WTC11 (cell line): ENCODE data around the gene TIAM2. TPM values are rescaled to one million over a fixed set of nuclear protein-coding genes. Genes with fewer than 3 reads are reported as not detected.

ENCODE experiments used
- ATAC-seq: fragments of 200-7000 bp; cut with Tn5 transposase; 2 replicates; pipeline ENCODE4 v1.10.0; 2021; ENCODE audit warnings: mild to moderate bottlenecking, moderate library complexity
- CTCF ChIA-PET: fragments of 300-600 bp; sonication (Branson Sonifier 250); formaldehyde crosslinking; loops from one replicate; lab custom pipeline; 2021; ENCODE audit warnings: antibody characterized with exemption; lab: Charles Lee
- POLR2A ChIA-PET: fragments of 350-600 bp; sonication (Branson Sonifier 250); formaldehyde crosslinking; loops from one replicate; lab custom pipeline; 2021; ENCODE audit warnings: antibody characterized with exemption; lab: Charles Lee
- DNase-seq: peaks from one replicate; pipeline ENCODE4 v3.0.0; 2021; ENCODE audit warnings: low spot score
- H3K27ac Mint-ChIP-seq: 2 replicates; pipeline ENCODE4 v1.8.0; 2021; ENCODE audit warnings: mixed read lengths
- H3K27me3 Mint-ChIP-seq: 2 replicates; pipeline ENCODE4 v1.8.0; 2021; ENCODE audit warnings: low read depth, mild to moderate bottlenecking, moderate library complexity, mixed read lengths
- H3K36me3 Mint-ChIP-seq: 2 replicates; pipeline ENCODE4 v1.8.0; 2021; ENCODE audit warnings: mixed read lengths
- H3K4me1 Mint-ChIP-seq: 2 replicates; pipeline ENCODE4 v1.8.0; 2022; ENCODE audit warnings: mixed read lengths
- H3K4me3 Mint-ChIP-seq: 2 replicates; pipeline ENCODE4 v1.8.0; 2021; ENCODE audit warnings: mild to moderate bottlenecking, moderate library complexity, mixed read lengths
- H3K9me3 Mint-ChIP-seq: 2 replicates; pipeline ENCODE4 v1.8.0; 2021; ENCODE audit warnings: mixed read lengths
- GTF2I ChIP-seq: fragments of 250-450 bp; sonication (Bioruptor Pico); conservative IDR thresholded peaks from 2 replicates; pipeline ENCODE4 v1.4.0; 2021; ENCODE audit warnings: mild to moderate bottlenecking
- KAT7 ChIP-seq: sonication (generic); formaldehyde crosslinking; IDR thresholded peaks from 2 replicates; pipeline ENCODE4 v1.8.1; 2023; ENCODE audit warnings: missing genetic modification reagents, mild to moderate bottlenecking, borderline replicate concordance
- NFYB ChIP-seq: sonication (generic); formaldehyde crosslinking; conservative IDR thresholded peaks from 2 replicates; pipeline ENCODE4 v1.8.0; 2022; ENCODE audit warnings: low read depth, missing genetic modification reagents
- NR2C2 ChIP-seq: sonication (generic); formaldehyde crosslinking; IDR thresholded peaks from 2 replicates; pipeline ENCODE4 v1.8.0; 2022; ENCODE audit warnings: mild to moderate bottlenecking, missing genetic modification reagents
- PRRX2 ChIP-seq: fragments of 250-450 bp; sonication (Bioruptor Pico); IDR thresholded peaks from 2 replicates; pipeline ENCODE4 v1.8.0; 2021; ENCODE audit warnings: mild to moderate bottlenecking
- SOX15 ChIP-seq: fragments of 250-450 bp; sonication (Bioruptor Pico); IDR thresholded peaks from 2 replicates; pipeline ENCODE4 v1.9.0; 2021; ENCODE audit warnings: mild to moderate bottlenecking
- SP1 ChIP-seq: sonication (generic); formaldehyde crosslinking; conservative IDR thresholded peaks from 2 replicates; pipeline ENCODE4 v1.8.1; 2022; ENCODE audit warnings: missing genetic modification reagents
- ZBTB21 ChIP-seq: sonication (generic); formaldehyde crosslinking; IDR thresholded peaks from 2 replicates; pipeline ENCODE4 v1.8.1; 2023; ENCODE audit warnings: mild to moderate bottlenecking, missing genetic modification reagents, borderline replicate concordance
- ZNF138 ChIP-seq: sonication (generic); formaldehyde crosslinking; conservative IDR thresholded peaks from 2 replicates; pipeline ENCODE4 v1.8.1; 2022; ENCODE audit warnings: mild to moderate bottlenecking, moderate library complexity, missing genetic modification reagents
- ZNF671 ChIP-seq: fragments of 250-450 bp; sonication (Bioruptor Pico); IDR thresholded peaks from 2 replicates; pipeline ENCODE4 v1.8.0; 2021; ENCODE audit warnings: mild to moderate bottlenecking
- total RNA-seq: library from RNA; stranded (reverse); gene quantifications from 3 replicates; pipeline ENCODE4 v1.2.3, GENCODE V29; 2021
- TF ChIP-seq, protein P1 (sequence below): fragments of 250-450 bp; sonication (Bioruptor Pico); IDR thresholded peaks from 2 replicates; pipeline ENCODE4 v1.9.0; 2021; ENCODE audit warnings: mild to moderate bottlenecking
- TF ChIP-seq, protein P2 (sequence below): sonication (generic); formaldehyde crosslinking; conservative IDR thresholded peaks from 2 replicates; pipeline ENCODE4 v1.8.1; 2022; ENCODE audit warnings: mild to moderate bottlenecking, missing genetic modification reagents
- TF ChIP-seq, protein P3 (sequence below): sonication (generic); formaldehyde crosslinking; IDR thresholded peaks from 2 replicates; pipeline ENCODE4 v1.8.1; 2022; ENCODE audit warnings: mild to moderate bottlenecking, moderate library complexity, missing genetic modification reagents
- TF ChIP-seq, protein P4 (sequence below): fragments of 250-450 bp; sonication (Bioruptor Pico); IDR thresholded peaks from 2 replicates; pipeline ENCODE4 v1.9.0; 2021; ENCODE audit warnings: mild to moderate bottlenecking
- TF ChIP-seq, protein P5 (sequence below): fragments of 250-450 bp; sonication (Bioruptor Pico); IDR thresholded peaks from 2 replicates; pipeline ENCODE4 v2.1.2; 2022; ENCODE audit warnings: mild to moderate bottlenecking, moderate library complexity
- TF ChIP-seq, protein P6 (sequence below): sonication (generic); formaldehyde crosslinking; IDR thresholded peaks from 2 replicates; pipeline ENCODE4 v1.8.1; 2023; ENCODE audit warnings: mild to moderate bottlenecking, missing genetic modification reagents
- TF ChIP-seq, protein P7 (sequence below): fragments of 250-450 bp; sonication (Bioruptor Pico); IDR thresholded peaks from 2 replicates; pipeline ENCODE4 v1.9.0; 2021; ENCODE audit warnings: mild to moderate bottlenecking, borderline replicate concordance
- TF ChIP-seq, protein P8 (sequence below): sonication (generic); formaldehyde crosslinking; IDR thresholded peaks from 2 replicates; pipeline ENCODE4 v1.8.1; 2022; ENCODE audit warnings: mild to moderate bottlenecking, missing genetic modification reagents, moderate library complexity, borderline replicate concordance

The TIAM2 gene
- total RNA-seq, 1 experiment from 2014 or later = 15.1 TPM

DNA sequence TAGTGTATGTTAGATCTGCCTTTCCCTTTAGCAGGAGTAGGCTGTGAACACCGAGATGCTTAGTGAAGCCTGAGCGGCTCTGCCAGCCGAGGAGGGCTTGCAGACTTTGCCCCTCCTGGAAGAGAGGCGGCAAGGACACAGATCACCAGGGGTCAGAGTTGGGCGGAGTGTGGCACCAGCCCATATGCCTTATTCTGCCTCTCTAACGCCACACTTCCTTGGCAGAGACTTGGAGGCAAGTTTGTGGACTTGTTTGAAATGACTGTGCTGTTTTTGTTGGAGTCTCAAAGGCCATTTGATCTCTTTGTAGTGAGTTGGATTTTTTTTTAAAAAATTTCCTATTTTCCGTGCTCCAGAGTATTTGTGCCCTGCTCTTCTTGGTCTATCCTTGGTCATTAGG, 224.2 kb downstream of the TIAM2 start:
- ATAC-seq (no peak), DNase-seq (no peak)
- TF ChIP-seq KAT7 (no peak), PRRX2 (CRISPR knock-in tag) (no peak), ZNF671 (no peak), SP1 (CRISPR knock-in tag) (no peak)
- TF ChIP-seq, protein P1, sequence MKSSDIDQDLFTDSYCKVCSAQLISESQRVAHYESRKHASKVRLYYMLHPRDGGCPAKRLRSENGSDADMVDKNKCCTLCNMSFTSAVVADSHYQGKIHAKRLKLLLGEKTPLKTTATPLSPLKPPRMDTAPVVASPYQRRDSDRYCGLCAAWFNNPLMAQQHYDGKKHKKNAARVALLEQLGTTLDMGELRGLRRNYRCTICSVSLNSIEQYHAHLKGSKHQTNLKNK (CRISPR knock-in tag) = no peak
- TF ChIP-seq, protein P2, sequence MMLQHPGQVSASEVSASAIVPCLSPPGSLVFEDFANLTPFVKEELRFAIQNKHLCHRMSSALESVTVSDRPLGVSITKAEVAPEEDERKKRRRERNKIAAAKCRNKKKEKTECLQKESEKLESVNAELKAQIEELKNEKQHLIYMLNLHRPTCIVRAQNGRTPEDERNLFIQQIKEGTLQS = no peak
- TF ChIP-seq, protein P3, sequence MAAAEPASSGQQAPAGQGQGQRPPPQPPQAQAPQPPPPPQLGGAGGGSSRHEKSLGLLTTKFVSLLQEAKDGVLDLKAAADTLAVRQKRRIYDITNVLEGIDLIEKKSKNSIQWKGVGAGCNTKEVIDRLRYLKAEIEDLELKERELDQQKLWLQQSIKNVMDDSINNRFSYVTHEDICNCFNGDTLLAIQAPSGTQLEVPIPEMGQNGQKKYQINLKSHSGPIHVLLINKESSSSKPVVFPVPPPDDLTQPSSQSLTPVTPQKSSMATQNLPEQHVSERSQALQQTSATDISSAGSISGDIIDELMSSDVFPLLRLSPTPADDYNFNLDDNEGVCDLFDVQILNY (CRISPR knock-in tag) = no peak
- TF ChIP-seq, protein P4, sequence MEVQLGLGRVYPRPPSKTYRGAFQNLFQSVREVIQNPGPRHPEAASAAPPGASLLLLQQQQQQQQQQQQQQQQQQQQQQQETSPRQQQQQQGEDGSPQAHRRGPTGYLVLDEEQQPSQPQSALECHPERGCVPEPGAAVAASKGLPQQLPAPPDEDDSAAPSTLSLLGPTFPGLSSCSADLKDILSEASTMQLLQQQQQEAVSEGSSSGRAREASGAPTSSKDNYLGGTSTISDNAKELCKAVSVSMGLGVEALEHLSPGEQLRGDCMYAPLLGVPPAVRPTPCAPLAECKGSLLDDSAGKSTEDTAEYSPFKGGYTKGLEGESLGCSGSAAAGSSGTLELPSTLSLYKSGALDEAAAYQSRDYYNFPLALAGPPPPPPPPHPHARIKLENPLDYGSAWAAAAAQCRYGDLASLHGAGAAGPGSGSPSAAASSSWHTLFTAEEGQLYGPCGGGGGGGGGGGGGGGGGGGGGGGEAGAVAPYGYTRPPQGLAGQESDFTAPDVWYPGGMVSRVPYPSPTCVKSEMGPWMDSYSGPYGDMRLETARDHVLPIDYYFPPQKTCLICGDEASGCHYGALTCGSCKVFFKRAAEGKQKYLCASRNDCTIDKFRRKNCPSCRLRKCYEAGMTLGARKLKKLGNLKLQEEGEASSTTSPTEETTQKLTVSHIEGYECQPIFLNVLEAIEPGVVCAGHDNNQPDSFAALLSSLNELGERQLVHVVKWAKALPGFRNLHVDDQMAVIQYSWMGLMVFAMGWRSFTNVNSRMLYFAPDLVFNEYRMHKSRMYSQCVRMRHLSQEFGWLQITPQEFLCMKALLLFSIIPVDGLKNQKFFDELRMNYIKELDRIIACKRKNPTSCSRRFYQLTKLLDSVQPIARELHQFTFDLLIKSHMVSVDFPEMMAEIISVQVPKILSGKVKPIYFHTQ (CRISPR knock-in tag) = no peak
- TF ChIP-seq, protein P5, sequence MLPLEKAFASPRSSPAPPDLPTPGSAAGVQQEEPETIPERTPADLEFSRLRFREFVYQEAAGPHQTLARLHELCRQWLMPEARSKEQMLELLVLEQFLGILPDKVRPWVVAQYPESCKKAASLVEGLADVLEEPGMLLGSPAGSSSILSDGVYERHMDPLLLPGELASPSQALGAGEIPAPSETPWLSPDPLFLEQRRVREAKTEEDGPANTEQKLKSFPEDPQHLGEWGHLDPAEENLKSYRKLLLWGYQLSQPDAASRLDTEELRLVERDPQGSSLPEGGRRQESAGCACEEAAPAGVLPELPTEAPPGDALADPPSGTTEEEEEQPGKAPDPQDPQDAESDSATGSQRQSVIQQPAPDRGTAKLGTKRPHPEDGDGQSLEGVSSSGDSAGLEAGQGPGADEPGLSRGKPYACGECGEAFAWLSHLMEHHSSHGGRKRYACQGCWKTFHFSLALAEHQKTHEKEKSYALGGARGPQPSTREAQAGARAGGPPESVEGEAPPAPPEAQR (CRISPR knock-in tag) = no peak
- Mint-ChIP-seq H3K27ac (no peak overlapping the region), H3K9me3 (no peaks in the 10 kb centered on the region), H3K4me1 (peaks cover 22% of the 10 kb centered on the region), H3K36me3 (no peaks in the 10 kb centered on the region), H3K27me3 (no peaks in the 10 kb centered on the region), H3K4me3 (no peak overlapping the region)
- POLR2A ChIA-PET = no interaction called here
- CTCF ChIA-PET = no interaction called here

DNA sequence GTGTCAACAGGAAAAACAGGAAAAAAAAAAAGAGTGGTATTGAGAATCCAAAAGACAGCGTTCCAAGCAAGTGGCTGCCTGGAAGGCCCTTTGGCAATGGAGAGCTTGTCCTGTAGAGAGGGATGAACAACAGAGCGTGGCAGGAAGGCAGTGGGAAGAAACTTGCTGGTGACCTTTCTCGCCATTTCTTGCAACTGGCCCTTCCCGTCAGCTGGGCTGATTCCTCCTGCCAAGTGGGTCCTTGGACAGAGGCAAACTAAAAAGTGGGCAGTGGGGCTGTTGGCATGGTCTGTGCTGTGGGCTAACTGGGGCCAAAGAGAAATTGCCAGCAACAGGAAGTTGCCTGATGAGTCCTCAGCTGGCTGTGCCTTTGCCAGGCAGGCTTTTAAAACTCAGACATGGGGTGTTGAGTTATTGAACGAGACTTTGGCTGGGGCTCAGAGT, 224.8 kb downstream of the TIAM2 start:
- no peaks in the 10 kb centered on the region for H3K27me3 Mint-ChIP-seq
- no peaks in the 10 kb centered on the region for H3K36me3 Mint-ChIP-seq
- ChIA-PET CTCF (no interaction called here), POLR2A (no interaction called here)
- DNase-seq = no peak
- H3K27ac Mint-ChIP-seq = no peak overlapping the region
- no peak overlapping the region for H3K4me3 Mint-ChIP-seq
- no peak for ATAC-seq
- no peaks in the 10 kb centered on the region for H3K9me3 Mint-ChIP-seq
- peaks cover 21% of the 10 kb centered on the region for H3K4me1 Mint-ChIP-seq
- TF ChIP-seq, protein P6, sequence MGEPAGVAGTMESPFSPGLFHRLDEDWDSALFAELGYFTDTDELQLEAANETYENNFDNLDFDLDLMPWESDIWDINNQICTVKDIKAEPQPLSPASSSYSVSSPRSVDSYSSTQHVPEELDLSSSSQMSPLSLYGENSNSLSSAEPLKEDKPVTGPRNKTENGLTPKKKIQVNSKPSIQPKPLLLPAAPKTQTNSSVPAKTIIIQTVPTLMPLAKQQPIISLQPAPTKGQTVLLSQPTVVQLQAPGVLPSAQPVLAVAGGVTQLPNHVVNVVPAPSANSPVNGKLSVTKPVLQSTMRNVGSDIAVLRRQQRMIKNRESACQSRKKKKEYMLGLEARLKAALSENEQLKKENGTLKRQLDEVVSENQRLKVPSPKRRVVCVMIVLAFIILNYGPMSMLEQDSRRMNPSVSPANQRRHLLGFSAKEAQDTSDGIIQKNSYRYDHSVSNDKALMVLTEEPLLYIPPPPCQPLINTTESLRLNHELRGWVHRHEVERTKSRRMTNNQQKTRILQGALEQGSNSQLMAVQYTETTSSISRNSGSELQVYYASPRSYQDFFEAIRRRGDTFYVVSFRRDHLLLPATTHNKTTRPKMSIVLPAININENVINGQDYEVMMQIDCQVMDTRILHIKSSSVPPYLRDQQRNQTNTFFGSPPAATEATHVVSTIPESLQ = no peak
- TF ChIP-seq SOX15 (CRISPR knock-in tag) (no peak), ZNF138 (CRISPR knock-in tag) (no peak), NFYB (CRISPR knock-in tag) (no peak), KAT7 (no peak), ZBTB21 (CRISPR knock-in tag) (no peak), GTF2I (CRISPR knock-in tag) (no peak), NR2C2 (CRISPR knock-in tag) (no peak)
- TF ChIP-seq, protein P7, sequence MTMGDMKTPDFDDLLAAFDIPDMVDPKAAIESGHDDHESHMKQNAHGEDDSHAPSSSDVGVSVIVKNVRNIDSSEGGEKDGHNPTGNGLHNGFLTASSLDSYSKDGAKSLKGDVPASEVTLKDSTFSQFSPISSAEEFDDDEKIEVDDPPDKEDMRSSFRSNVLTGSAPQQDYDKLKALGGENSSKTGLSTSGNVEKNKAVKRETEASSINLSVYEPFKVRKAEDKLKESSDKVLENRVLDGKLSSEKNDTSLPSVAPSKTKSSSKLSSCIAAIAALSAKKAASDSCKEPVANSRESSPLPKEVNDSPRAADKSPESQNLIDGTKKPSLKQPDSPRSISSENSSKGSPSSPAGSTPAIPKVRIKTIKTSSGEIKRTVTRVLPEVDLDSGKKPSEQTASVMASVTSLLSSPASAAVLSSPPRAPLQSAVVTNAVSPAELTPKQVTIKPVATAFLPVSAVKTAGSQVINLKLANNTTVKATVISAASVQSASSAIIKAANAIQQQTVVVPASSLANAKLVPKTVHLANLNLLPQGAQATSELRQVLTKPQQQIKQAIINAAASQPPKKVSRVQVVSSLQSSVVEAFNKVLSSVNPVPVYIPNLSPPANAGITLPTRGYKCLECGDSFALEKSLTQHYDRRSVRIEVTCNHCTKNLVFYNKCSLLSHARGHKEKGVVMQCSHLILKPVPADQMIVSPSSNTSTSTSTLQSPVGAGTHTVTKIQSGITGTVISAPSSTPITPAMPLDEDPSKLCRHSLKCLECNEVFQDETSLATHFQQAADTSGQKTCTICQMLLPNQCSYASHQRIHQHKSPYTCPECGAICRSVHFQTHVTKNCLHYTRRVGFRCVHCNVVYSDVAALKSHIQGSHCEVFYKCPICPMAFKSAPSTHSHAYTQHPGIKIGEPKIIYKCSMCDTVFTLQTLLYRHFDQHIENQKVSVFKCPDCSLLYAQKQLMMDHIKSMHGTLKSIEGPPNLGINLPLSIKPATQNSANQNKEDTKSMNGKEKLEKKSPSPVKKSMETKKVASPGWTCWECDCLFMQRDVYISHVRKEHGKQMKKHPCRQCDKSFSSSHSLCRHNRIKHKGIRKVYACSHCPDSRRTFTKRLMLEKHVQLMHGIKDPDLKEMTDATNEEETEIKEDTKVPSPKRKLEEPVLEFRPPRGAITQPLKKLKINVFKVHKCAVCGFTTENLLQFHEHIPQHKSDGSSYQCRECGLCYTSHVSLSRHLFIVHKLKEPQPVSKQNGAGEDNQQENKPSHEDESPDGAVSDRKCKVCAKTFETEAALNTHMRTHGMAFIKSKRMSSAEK (CRISPR knock-in tag) = no peak
- TF ChIP-seq, protein P8, sequence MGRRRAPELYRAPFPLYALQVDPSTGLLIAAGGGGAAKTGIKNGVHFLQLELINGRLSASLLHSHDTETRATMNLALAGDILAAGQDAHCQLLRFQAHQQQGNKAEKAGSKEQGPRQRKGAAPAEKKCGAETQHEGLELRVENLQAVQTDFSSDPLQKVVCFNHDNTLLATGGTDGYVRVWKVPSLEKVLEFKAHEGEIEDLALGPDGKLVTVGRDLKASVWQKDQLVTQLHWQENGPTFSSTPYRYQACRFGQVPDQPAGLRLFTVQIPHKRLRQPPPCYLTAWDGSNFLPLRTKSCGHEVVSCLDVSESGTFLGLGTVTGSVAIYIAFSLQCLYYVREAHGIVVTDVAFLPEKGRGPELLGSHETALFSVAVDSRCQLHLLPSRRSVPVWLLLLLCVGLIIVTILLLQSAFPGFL = no peak
